HG02885 (cell line): ENCODE measurements around the gene ECE2.
"Not testable (repeated sequence)": the region's sequence is repeated elsewhere in the genome, so short reads cannot be mapped to it uniquely, and the experiment has no call there.

ENCODE experiments used
- ATAC-seq: cut with Tn5 transposase; IDR thresholded peaks from one replicate; pipeline ENCODE4 v1.9.1; 2021; ENCODE audit warnings: mild to moderate bottlenecking; ENCODE audit not compliant: unreplicated experiment, poor library complexity

Gene ECE2

GRCh38 chr3:184261854-184262763, 13.7 kb upstream of the ECE2 start:
- ATAC-seq = peak; percentile 34

GRCh38 chr3:184262764-184263179, 13.1 kb upstream of the ECE2 start:
- no peak for ATAC-seq

GRCh38 chr3:184267249-184267648, 8.6 kb upstream of the ECE2 start:
- not testable (repeated sequence) for ATAC-seq

- no peak for ATAC-seq
Observed at GRCh38 chr3:184272269-184272668, 3.6 kb upstream of the ECE2 start.

- no peak for ATAC-seq
Observed at GRCh38 chr3:184275381-184275701, 481 bp upstream of the ECE2 start.

DNA sequence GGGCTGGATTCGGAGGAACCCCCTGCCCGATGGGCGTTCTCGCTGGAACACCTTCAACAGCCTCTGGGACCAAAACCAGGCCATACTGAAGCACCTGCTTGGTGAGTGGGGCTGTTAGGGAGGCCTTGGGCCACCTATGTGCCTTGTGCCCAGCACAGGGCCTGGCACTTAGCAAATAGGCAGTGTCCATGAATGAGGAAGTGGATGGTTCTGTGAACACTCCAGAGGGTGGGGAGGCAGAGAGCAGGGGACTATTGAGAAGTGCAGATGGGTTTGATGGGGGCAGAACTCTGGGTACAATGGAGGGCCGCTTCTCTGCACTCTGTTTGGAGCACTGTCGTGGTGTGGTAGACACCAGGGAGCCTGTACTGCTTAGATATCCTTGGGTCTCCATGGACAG, 1.5 kb downstream of the ECE2 start:
- no peak for ATAC-seq

DNA sequence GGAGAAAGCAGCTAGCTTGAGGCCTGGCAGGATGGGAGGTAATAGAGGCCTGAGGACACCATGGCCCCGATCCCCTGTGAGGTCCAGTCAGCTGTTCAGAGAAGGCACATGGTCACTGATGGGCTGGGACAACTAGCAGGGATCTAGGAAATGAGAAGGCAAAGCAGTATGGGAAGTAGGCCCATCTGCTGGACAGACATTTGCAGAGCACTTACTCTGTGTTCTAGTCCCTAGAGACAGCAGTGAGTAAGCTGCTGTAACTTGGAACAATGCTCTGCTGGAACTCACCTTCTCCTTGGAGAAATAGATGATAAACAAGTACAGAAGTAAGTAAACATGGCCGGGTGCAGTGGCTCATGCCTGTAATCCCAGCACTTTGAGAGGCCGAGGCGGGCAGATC, 7.1 kb downstream of the ECE2 start:
- ATAC-seq = no peak

- ATAC-seq = no peak
Observed at GRCh38 chr3:184283681-184284080, 7.9 kb downstream of the ECE2 start.

DNA sequence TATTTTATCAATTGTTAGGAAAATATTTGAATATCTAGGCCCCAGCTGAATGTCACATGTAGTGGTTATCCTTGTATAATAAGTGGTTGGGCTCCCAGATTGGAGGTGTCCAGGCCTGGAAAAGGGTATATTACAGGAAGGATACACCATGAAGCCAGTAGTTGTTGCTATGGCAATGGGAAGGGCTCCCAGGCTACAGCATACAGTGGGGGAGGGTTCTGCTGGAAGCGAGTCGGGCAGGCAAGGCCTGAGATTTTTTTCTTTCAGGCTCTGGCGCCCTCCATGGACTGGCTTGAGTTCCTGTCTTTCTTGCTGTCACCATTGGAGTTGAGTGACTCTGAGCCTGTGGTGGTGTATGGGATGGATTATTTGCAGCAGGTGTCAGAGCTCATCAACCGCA, 8.9 kb downstream of the ECE2 start:
- no peak for ATAC-seq

GRCh38 chr3:184289426-184289938, 13.7 kb downstream of the ECE2 start:
- no peak for ATAC-seq

DNA sequence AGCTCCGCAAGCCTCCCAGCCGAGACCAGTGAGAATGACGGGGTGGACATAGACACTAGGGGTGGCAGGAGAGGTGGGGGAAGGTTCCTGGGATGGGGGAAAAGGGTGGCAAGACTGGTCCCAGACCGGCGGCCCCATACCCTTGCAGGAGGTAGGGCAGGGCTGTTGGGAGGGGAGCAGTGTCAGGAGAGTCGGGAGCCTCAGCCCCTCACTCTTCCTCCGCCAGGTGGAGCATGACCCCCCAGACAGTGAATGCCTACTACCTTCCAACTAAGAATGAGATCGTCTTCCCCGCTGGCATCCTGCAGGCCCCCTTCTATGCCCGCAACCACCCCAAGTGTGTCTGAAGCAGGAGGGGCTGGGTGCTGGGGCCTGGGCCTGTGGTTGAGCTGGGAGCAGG, 14.5 kb downstream of the ECE2 start:
- no peak for ATAC-seq

DNA sequence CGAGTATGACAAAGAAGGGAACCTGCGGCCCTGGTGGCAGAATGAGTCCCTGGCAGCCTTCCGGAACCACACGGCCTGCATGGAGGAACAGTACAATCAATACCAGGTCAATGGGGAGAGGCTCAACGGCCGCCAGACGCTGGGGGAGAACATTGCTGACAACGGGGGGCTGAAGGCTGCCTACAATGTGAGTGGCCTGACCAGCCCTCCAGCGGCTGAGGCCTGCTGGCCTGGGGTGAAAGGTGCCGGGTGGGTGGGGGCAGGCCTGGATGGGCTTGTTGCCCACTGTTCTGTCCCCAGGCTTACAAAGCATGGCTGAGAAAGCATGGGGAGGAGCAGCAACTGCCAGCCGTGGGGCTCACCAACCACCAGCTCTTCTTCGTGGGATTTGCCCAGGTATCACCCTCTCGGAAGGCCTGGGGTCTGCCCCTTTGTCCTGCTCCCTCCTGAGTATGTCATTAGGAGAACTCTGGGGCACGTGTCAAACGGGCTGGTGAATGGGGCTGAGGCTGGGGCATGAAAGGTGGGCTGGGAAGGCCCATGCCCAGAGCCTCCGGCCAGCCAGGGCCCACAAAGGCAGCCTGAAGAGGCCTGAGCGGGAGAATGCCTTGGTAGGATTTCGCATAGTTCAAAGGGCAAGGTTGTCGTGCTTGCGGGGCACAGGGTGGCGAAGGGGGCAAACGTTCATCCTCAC, 15.4 kb downstream of the ECE2 start:
- no peak for ATAC-seq

DNA sequence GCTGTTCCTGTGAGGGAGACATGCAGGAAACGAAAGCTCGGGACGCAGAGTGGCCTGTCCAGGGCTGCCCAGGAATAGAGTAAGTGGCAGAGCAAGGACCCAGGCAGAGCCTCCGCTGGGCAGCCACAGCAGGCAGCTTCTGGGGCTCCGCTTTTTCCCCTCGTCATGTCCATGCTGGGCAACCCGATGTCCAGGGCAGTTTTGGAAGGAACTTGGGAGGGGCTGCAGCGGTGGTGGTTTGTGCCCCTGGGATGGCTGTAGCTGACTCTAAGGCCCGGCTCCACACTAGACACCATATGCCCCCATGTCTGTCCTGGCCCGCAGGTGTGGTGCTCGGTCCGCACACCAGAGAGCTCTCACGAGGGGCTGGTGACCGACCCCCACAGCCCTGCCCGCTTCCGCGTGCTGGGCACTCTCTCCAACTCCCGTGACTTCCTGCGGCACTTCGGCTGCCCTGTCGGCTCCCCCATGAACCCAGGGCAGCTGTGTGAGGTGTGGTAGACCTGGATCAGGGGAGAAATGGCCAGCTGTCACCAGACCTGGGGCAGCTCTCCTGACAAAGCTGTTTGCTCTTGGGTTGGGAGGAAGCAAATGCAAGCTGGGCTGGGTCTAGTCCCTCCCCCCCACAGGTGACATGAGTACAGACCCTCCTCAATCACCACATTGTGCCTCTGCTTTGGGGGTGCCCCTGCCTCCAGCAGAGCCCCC, 16.1 kb downstream of the ECE2 start:
- no peak for ATAC-seq

DNA sequence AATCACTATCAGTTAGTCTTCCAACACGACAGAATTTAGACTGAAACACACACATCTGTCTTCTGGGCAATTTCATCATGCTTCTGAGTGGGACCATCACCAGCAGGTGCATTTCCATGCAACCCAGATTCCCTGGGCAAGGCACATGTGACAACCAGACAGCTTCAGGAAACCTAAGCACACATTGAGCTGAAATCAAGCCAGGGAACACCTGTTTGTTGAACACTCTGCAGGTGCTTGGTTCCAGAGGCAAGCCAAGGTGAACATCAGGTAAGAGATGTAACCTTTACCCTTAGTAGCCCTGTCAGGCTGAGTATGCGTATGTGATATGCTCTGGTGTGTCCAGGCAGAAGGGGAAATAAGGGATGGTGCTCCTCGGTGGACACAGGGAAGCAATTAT, 19.9 kb downstream of the ECE2 start:
- ATAC-seq = no peak

GRCh38 chr3:184296616-184297015, 20.8 kb downstream of the ECE2 start:
- ATAC-seq = no peak

DNA sequence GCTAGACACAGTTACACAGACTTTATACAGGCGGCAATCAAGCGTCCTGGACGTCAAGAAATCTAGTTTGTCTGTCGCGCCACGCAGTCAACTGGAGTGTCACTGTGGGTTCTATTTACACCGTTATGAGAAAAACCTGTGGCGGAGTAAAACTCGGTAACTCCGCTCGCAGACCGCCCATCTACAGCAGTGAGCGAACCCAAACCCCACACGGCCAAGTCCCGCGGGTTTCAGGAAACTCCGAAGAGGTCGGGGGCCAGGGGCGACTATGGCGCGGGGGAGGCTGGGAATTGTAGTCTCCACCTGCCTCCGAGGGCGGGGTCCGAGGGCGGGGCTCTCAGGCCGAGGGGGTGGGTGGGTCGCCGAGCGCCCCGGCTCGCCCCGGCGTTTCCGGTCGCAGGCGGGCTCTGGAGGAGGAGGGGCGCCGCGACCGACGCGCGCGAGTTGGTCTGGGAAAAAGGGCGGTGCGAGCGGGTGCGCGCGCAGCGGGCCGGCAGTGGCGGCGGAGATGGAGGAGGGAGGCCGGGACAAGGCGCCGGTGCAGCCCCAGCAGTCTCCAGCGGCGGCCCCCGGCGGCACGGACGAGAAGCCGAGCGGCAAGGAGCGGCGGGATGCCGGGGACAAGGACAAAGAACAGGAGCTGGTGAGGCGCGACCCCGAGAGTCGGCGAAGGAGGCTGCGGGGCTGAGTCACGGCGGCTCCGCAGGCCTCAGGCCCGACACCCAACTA, 23.1 kb downstream of the ECE2 start, which contains the start of gene PSMD2:
Gene PSMD2, plus strand, starts transcription at position 483 of the 729 bp plus-strand sequence. Its CDS starts 26 bp downstream, at position 509.
- ATAC-seq = peak; percentile 95

DNA sequence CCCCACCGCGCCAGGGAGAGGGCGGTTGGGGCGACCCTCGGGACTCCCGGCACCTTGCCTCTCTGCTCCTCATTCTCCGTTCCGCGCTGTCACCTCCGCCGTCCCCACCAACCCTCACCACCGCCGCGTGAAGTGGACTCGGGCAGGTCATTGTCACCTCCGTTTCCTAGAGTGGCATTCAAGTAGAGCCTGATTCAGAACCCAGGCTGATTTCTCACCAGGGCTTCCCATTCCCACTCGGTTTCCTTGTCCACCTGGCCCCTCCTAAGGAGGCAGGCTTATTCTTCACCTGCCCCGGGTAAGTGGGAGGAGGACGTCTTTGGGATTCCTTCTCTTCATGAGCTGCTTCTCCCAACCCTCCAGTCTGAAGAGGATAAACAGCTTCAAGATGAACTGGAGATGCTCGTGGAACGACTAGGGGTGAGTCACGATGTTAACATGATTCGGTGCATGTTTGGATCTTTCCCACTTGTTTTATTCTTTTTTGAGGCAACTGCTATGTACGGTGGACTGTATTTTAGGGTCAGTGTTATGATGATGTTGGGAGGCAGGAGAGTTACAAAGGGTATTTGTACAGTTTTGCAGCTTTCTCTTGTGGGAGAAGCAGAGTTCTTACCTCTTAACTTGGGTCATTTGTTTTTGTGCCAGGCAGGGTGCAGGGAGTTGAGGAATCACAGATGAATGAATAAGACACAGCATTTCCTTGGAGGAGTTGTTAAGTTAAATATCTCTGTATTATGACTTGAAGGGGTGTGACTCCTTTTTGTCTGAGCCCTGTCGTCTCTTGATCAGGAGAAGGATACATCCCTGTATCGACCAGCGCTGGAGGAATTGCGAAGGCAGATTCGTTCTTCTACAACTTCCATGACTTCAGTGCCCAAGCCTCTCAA, 23.9 kb downstream of the ECE2 start:
- ATAC-seq = no peak

DNA sequence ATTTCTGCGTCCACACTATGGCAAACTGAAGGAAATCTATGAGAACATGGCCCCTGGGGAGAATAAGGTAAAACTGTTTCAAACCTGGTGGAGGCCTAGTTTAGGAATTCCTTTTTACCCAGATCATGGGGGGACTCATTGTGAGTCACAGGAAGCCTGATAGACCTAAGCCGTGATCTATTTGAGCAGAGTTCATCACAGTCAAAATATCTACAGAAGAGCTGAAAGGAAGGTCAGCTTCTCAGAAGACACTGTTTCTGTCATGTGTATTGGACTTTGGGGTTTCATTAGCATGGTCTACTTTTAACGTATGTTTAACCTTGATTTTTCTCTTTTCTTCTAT, 24.5 kb downstream of the ECE2 start:
- ATAC-seq = no peak

GRCh38 chr3:184305577-184305976, 29.8 kb downstream of the ECE2 start:
- ATAC-seq = no peak
